Panc1 (cell line): Measurements from ENCODE around the gene C1QTNF1. TPM values are rescaled to one million over a fixed set of nuclear protein-coding genes. Genes with fewer than 3 reads are reported as not detected.
"Not testable (repeated sequence)": the region's sequence is repeated elsewhere in the genome, so short reads cannot be mapped to it uniquely, and the experiment has no call there.

Experiments used
- ATAC-seq: fragments of 200-7000 bp; cut with Tn5 transposase; 2 replicates; pipeline ENCODE4 v1.9.1; 2020; ENCODE audit warnings: mild to moderate bottlenecking, moderate library complexity
- BruUV-seq: library from RNA; stranded (reverse); fragments of 400-500 nt; replicated peaks from 2 replicates; lab custom pipeline; 2021; lab: Mats Ljungman, UMichigan
- CTCF ChIA-PET: fragments of 300-600 bp; sonication (Branson Sonifier 250); formaldehyde crosslinking; loops from one replicate; lab custom pipeline; 2022; ENCODE audit warnings: antibody characterized with exemption; lab: Charles Lee
- POLR2A ChIA-PET: fragments of 300-600 bp; sonication (Branson Sonifier 250); formaldehyde crosslinking; loops from one replicate; lab custom pipeline; 2022; ENCODE audit warnings: antibody characterized with exemption; lab: Charles Lee
- DNase-seq: peaks from one replicate; pipeline ENCODE4 v3.0.0-alpha.2; 2010; ENCODE audit warnings: low read depth, low spot score
- H3K27ac ChIP-seq: 2 replicates; pipeline ENCODE4 v1.5.1; 2011; ENCODE audit warnings: mild to moderate bottlenecking, low read length, inconsistent platforms
- H3K27me3 ChIP-seq: fragments of 200-500 bp; sonication (Bioruptor generic); 2 replicates; pipeline ENCODE4 v1.6.0; 2014; ENCODE audit warnings: low read length, inconsistent platforms; ENCODE audit not compliant: control insufficient read depth, insufficient read depth
- H3K36me3 ChIP-seq: fragments of 200-500 bp; sonication (Bioruptor generic); 2 replicates; pipeline ENCODE4 v1.5.1; 2014; ENCODE audit warnings: inconsistent platforms, mild to moderate bottlenecking, low read length, moderate library complexity; ENCODE audit not compliant: control insufficient read depth, insufficient read depth
- H3K4me1 ChIP-seq: 2 replicates; pipeline ENCODE4 v1.5.1; 2011; ENCODE audit warnings: inconsistent platforms, mild to moderate bottlenecking, low read length, moderate library complexity; ENCODE audit not compliant: control insufficient read depth, insufficient read depth
- H3K4me3 ChIP-seq, 2 experiments: 2 replicates each; pipeline ENCODE4 v1.5.1; 2011 to 2012; ENCODE audit warnings: low read depth in 2 of 2, low read length in 2 of 2, mild to moderate bottlenecking in 2 of 2, inconsistent platforms in 1 of 2, moderate library complexity in 1 of 2
- H3K9me3 ChIP-seq: fragments of 200-500 bp; sonication (Bioruptor generic); 2 replicates; pipeline ENCODE4 v1.5.1; 2014; ENCODE audit warnings: low read depth, mild to moderate bottlenecking, inconsistent platforms, low read length, moderate library complexity; ENCODE audit not compliant: control insufficient read depth, insufficient read depth
- POLR2AphosphoS5 ChIP-seq: IDR thresholded peaks from 2 replicates; pipeline ENCODE4 v1.6.1; 2012; ENCODE audit warnings: mild to moderate bottlenecking, low read depth, low read length, moderate library complexity
- SIN3A ChIP-seq: IDR thresholded peaks from 2 replicates; pipeline ENCODE4 v1.6.1; 2012; ENCODE audit warnings: low read depth, mild to moderate bottlenecking, low read length, moderate library complexity, borderline replicate concordance; ENCODE audit not compliant: insufficient read depth
- TCF7L2 ChIP-seq: IDR thresholded peaks from 2 replicates; pipeline ENCODE4 v1.6.1; 2011; ENCODE audit warnings: mild to moderate bottlenecking, low read depth, low read length, inconsistent platforms
- in situ Hi-C: cut with HindIII; loops from 2 replicates; pipeline ENCODE4 v1.10.0; 2016; ENCODE audit warnings: low sequenced_read_pairs, low pct_unique_long_range_greater_than_20kb
- intact Hi-C: fragments of 100-400 bp; cut with micrococcal nuclease; formaldehyde crosslinking; loops from one replicate; pipeline ENCODE4 v1.10.0; 2022; ENCODE audit not compliant: unreplicated experiment
- total RNA-seq: library from RNA; stranded (reverse); gene quantifications from one replicate; pipeline ENCODE4 v1.2.1, GENCODE V29; 2021; ENCODE audit not compliant: unreplicated experiment
- TF ChIP-seq, protein P1 (sequence below), 2 experiments: IDR thresholded peaks; 2 replicates each; pipeline ENCODE4 v1.6.1; 2011 to 2012; ENCODE audit warnings: low read depth in 2 of 2, control low read depth in 1 of 2, low read length in 1 of 2, mild to moderate bottlenecking in 1 of 2, moderate library complexity in 1 of 2; ENCODE audit not compliant: insufficient read depth in 1 of 2
- TF ChIP-seq, protein P2 (sequence below): fragments of 450-650 bp; IDR thresholded peaks from 2 replicates; pipeline ENCODE4 v1.5.1; 2017; ENCODE audit warnings: mild to moderate bottlenecking

C1QTNF1 gene
- total RNA-seq, 1 experiment from 2014 or later, result 1.5 TPM

DNA sequence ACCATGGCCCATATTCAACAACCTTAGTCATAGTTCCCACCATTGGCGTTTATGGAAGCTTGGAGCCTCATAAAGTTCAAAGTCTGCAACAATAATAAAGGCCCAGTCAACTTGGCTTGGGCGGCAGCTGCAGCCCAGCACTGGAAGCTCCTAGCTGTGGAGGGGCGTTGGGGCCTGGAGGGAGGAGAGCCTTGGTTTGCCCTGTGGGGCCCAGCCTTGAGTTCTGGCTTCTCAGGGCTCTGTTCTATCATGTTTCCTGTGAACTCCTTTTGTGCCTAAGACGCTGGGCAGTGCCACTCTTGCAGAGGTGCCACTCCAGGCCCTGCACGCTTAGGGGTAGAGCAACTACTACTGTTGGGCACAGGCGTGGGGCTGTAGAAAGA lies 49.7 kb downstream of the C1QTNF1 start:
- intact Hi-C loops, result no loop called here
- TF ChIP-seq SIN3A (no peak), POLR2AphosphoS5 (no peak), TCF7L2 (no peak)
- TF ChIP-seq, protein P1, sequence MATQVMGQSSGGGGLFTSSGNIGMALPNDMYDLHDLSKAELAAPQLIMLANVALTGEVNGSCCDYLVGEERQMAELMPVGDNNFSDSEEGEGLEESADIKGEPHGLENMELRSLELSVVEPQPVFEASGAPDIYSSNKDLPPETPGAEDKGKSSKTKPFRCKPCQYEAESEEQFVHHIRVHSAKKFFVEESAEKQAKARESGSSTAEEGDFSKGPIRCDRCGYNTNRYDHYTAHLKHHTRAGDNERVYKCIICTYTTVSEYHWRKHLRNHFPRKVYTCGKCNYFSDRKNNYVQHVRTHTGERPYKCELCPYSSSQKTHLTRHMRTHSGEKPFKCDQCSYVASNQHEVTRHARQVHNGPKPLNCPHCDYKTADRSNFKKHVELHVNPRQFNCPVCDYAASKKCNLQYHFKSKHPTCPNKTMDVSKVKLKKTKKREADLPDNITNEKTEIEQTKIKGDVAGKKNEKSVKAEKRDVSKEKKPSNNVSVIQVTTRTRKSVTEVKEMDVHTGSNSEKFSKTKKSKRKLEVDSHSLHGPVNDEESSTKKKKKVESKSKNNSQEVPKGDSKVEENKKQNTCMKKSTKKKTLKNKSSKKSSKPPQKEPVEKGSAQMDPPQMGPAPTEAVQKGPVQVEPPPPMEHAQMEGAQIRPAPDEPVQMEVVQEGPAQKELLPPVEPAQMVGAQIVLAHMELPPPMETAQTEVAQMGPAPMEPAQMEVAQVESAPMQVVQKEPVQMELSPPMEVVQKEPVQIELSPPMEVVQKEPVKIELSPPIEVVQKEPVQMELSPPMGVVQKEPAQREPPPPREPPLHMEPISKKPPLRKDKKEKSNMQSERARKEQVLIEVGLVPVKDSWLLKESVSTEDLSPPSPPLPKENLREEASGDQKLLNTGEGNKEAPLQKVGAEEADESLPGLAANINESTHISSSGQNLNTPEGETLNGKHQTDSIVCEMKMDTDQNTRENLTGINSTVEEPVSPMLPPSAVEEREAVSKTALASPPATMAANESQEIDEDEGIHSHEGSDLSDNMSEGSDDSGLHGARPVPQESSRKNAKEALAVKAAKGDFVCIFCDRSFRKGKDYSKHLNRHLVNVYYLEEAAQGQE (IDR thresholded peaks at IDR 0.05; ENCODE audit: insufficient read depth in 1 of 2, low read depth in 2 of 2, low read length in 1 of 2), result no peak
- TF ChIP-seq, protein P2, sequence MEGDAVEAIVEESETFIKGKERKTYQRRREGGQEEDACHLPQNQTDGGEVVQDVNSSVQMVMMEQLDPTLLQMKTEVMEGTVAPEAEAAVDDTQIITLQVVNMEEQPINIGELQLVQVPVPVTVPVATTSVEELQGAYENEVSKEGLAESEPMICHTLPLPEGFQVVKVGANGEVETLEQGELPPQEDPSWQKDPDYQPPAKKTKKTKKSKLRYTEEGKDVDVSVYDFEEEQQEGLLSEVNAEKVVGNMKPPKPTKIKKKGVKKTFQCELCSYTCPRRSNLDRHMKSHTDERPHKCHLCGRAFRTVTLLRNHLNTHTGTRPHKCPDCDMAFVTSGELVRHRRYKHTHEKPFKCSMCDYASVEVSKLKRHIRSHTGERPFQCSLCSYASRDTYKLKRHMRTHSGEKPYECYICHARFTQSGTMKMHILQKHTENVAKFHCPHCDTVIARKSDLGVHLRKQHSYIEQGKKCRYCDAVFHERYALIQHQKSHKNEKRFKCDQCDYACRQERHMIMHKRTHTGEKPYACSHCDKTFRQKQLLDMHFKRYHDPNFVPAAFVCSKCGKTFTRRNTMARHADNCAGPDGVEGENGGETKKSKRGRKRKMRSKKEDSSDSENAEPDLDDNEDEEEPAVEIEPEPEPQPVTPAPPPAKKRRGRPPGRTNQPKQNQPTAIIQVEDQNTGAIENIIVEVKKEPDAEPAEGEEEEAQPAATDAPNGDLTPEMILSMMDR, result no peak
- CTCF ChIA-PET, result interaction anchor here (0.6 kb wide), 1 partner anchor 798 kb away, joined by 3 read pairs; no protein-coding TSS in a partner anchor
- no peak for DNase-seq
- Histone ChIP-seq H3K4me1 (peaks cover 5% of the 10 kb centered on the region; the same call in 1 of the 2 replicates), H3K9me3 (no peaks in the 10 kb centered on the region), H3K27me3 (no peaks in the 10 kb centered on the region), H3K4me3 (no peak overlapping the region), H3K27ac (no peak overlapping the region), H3K36me3 (no peaks in the 10 kb centered on the region)
- POLR2A ChIA-PET, result no interaction called here
- no TSS peak for BruUV-seq
- ATAC-seq, result no peak
- in situ Hi-C loops, result no loop called here

DNA sequence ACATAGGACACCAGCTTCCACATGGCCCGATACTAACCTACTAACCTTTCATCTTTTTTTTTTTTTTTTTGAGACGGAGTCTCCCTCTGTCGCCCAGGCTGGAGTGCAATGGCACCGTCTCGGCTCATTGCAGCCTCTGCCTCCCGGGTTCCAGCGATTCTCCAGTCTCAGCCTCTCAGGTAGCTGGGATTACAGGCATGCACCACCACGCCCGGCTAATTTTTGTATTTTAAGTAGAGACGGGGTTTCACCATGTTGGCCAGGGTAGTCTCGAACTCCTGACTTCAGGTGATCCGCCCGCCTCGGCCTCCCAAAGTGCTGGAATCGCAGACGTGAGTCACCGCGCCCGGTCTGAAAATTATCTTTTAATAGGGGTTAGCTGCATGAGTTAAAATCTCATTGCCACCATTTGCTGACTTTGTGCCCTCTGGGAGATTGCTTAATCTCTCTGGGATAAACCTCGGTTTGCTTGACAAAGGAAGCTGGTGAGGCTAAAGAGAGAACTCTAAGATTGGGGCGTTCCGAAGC lies 50.2 kb downstream of the C1QTNF1 start:
- H3K4me3 ChIP-seq, result peak overlapping the region; percentile 65 to 66
- in situ Hi-C loops, BruUV-seq, H3K36me3 ChIP-seq, H3K9me3 ChIP-seq, H3K27me3 ChIP-seq, H3K4me1 ChIP-seq, intact Hi-C loops, ATAC-seq: not testable (repeated sequence)
- peak; percentile 39 for DNase-seq
- ChIA-PET POLR2A (interaction anchor here (0.6 kb wide), 1 partner anchor 11 kb away, joined by 3 read pairs; no protein-coding TSS in a partner anchor), CTCF (interaction anchor here (0.6 to 1.2 kb wide), 3 partner anchors 25 to 318 kb away, joined by 3 to 7 read pairs (median 3); no protein-coding TSS in a partner anchor)
- peak overlapping the region; percentile 37; the same call in 1 of the 2 replicates for H3K27ac ChIP-seq
